CD14-positive monocyte (primary cell): ENCODE data around the gene ING1. TPM values are rescaled to one million over a fixed set of nuclear protein-coding genes. Genes with fewer than 3 reads are reported as not detected.

Experiments used
- DNase-seq, 3 donors: peaks; one replicate each; pipeline ENCODE4 v3.0.0-alpha.2; 2011 to 2022
- H2AFZ ChIP-seq: 2 replicates; pipeline ENCODE4 v1.6.0; 2012; ENCODE audit warnings: mild to moderate bottlenecking, low read depth, low read length, inconsistent platforms; ENCODE audit not compliant: insufficient read depth, poor library complexity, severe bottlenecking
- H3K27ac ChIP-seq, 2 donors: 1 replicate in 1 of 2; 2 replicates in 1 of 2; pipeline ENCODE4 v1.5.1; 2012 to 2013; ENCODE audit warnings: low read length in 2 of 2, control low read depth in 1 of 2, inconsistent platforms in 1 of 2, low read depth in 1 of 2, mild to moderate bottlenecking in 1 of 2
- H3K27me3 ChIP-seq, 2 donors: one replicate each; pipeline versions ENCODE4 v1.6.0 to v1.6.1; 2011 to 2013; ENCODE audit warnings: low read length in 2 of 2; ENCODE audit not compliant: control insufficient read depth in 2 of 2, insufficient read depth in 2 of 2
- H3K36me3 ChIP-seq, 2 donors: replicated peaks in 1 of 2; 1 replicate in 1 of 2; 2 replicates in 1 of 2; pipeline versions ENCODE4 v1.5.1 to v1.6.1; 2012 to 2013; ENCODE audit warnings: low read length in 2 of 2, control low read depth in 1 of 2, inconsistent platforms in 1 of 2, mild to moderate bottlenecking in 1 of 2; ENCODE audit not compliant: insufficient read depth in 2 of 2, control insufficient read depth in 1 of 2
- H3K4me1 ChIP-seq, 2 donors: 1 replicate in 1 of 2; 2 replicates in 1 of 2; pipeline versions ENCODE4 v1.5.1 to v1.6.1; 2012 to 2013; ENCODE audit warnings: low read length in 2 of 2, control low read depth in 1 of 2, inconsistent platforms in 1 of 2, mild to moderate bottlenecking in 1 of 2, moderate library complexity in 1 of 2; ENCODE audit not compliant: insufficient read depth in 2 of 2, control insufficient read depth in 1 of 2
- H3K4me2 ChIP-seq: replicated peaks from 2 replicates; pipeline ENCODE3; 2012; ENCODE audit warnings: low read length, moderate library complexity, mild to moderate bottlenecking; ENCODE audit not compliant: poor library complexity, severe bottlenecking; ENCODE audit errors: extremely low read depth
- H3K4me3 ChIP-seq, 3 experiments: fragments of 200-600 bp in 1 of 3; sonication (generic) in 1 of 3; replicated peaks in 1 of 3; 1 replicate in 2 of 3; 2 replicates in 1 of 3; pipeline ENCODE4 v1.5.1; 2011 to 2013; ENCODE audit warnings: low read length in 3 of 3, mild to moderate bottlenecking in 3 of 3, control low read depth in 2 of 3, low read depth in 2 of 3, inconsistent platforms in 1 of 3, moderate library complexity in 1 of 3
- H3K79me2 ChIP-seq: 2 replicates; pipeline ENCODE4 v1.6.0; 2012; ENCODE audit warnings: mild to moderate bottlenecking, control low read depth, inconsistent platforms, low read length, moderate library complexity; ENCODE audit not compliant: insufficient read depth
- H3K9ac ChIP-seq: 2 replicates; pipeline ENCODE4 v1.6.0; 2017; ENCODE audit warnings: low read length, mild to moderate bottlenecking; ENCODE audit not compliant: insufficient read depth, poor library complexity, severe bottlenecking
- H3K9me3 ChIP-seq, 2 donors: replicated peaks in 1 of 2; 1 replicate in 1 of 2; 2 replicates in 1 of 2; pipeline versions ENCODE4 v1.5.1 to v1.6.1; 2012 to 2013; ENCODE audit warnings: low read length in 2 of 2, control low read depth in 1 of 2; ENCODE audit not compliant: control insufficient read depth in 1 of 2, insufficient read depth in 1 of 2
- H4K20me1 ChIP-seq: 2 replicates; pipeline ENCODE4 v1.6.0; 2012; ENCODE audit warnings: mild to moderate bottlenecking, low read length, control low read depth, moderate library complexity; ENCODE audit not compliant: insufficient read depth
- H3K27ac Mint-ChIP-seq, 7 donors: one replicate each; pipeline ENCODE4 v1.8.0; 2020; ENCODE audit warnings: mild to moderate bottlenecking in 7 of 7, mixed read lengths in 7 of 7, moderate library complexity in 6 of 7, inconsistent platforms in 2 of 7
- H3K27me3 Mint-ChIP-seq, 3 donors: one replicate each; pipeline ENCODE4 v1.8.0; 2021 to 2022; ENCODE audit warnings: low read depth in 3 of 3, mild to moderate bottlenecking in 3 of 3, mixed read lengths in 3 of 3, moderate library complexity in 3 of 3, inconsistent platforms in 1 of 3
- H3K36me3 Mint-ChIP-seq, 2 donors: one replicate each; pipeline ENCODE4 v1.8.0; 2020; ENCODE audit warnings: mixed read lengths in 2 of 2, inconsistent platforms in 1 of 2, mild to moderate bottlenecking in 1 of 2
- H3K4me1 Mint-ChIP-seq: one replicate; pipeline ENCODE4 v1.8.0; 2020; ENCODE audit warnings: mild to moderate bottlenecking, mixed read lengths
- H3K4me3 Mint-ChIP-seq, 2 donors: one replicate each; pipeline ENCODE4 v1.8.0; 2020; ENCODE audit warnings: mild to moderate bottlenecking in 2 of 2, mixed read lengths in 2 of 2, moderate library complexity in 1 of 2
- H3K9me3 Mint-ChIP-seq, 7 donors: one replicate each; pipeline ENCODE4 v1.8.0; 2020 to 2022; ENCODE audit warnings: mixed read lengths in 7 of 7, mild to moderate bottlenecking in 6 of 7, moderate library complexity in 6 of 7, inconsistent platforms in 2 of 7
- WGBS: methylation state at CpG from one replicate; pipeline ENCODE4 v1.1.5; 2013; ENCODE audit warnings: missing lambda C conversion rate; ENCODE audit not compliant: insufficient coverage; 5-methylcytosine and 5-hydroxymethylcytosine counted together
- intact Hi-C, 2 donors: fragments of 100-400 bp; cut with micrococcal nuclease; formaldehyde crosslinking; loops; one replicate each; pipeline versions ENCODE4 v1.15.0 to v1.15.1; 2023
- polyA plus RNA-seq, 3 donors: library from polyadenylated mRNA; depleted of rRNA in 1 of 3; unstranded in 2 of 3; stranded (reverse) in 1 of 3; fragments of 300-500 nt in 2 of 3; fragments of >200 nt in 1 of 3; fragmentation: Illumina TruSeq in 2 of 3; gene quantifications; 1 replicate in 2 of 3; 2 replicates in 1 of 3; pipeline ENCODE4 v1.2.3, GENCODE V29; 2012 to 2021
- TF ChIP-seq, protein P1 (sequence below): fragments of 200-600 bp; IDR thresholded peaks from one replicate; pipeline ENCODE4 v1.8.0; 2022; ENCODE audit warnings: antibody characterized with exemption, mild to moderate bottlenecking

The ING1 gene
- polyA plus RNA-seq, 3 donors, result 8.4 to 128 (median 11.8) TPM

GRCh38 chr13:110766671-110767430 lies 53.4 kb downstream of the ING1 start:
- Histone ChIP-seq H3K27me3 (no peaks in the 10 kb centered on the region), H3K36me3 (no peaks in the 10 kb centered on the region), H3K9ac (no peak overlapping the region), H3K79me2 (no peaks in the 10 kb centered on the region), H3K4me2 (no peak overlapping the region), H4K20me1 (no peaks in the 10 kb centered on the region), H3K9me3 (peaks cover 0 to 10% of the 10 kb centered on the region in 2 donors), H3K4me3 (no peak overlapping the region), H3K4me1 (no peaks in the 10 kb centered on the region), H2AFZ (no peak overlapping the region), H3K27ac (no peak overlapping the region)
- TF ChIP-seq, protein P1, sequence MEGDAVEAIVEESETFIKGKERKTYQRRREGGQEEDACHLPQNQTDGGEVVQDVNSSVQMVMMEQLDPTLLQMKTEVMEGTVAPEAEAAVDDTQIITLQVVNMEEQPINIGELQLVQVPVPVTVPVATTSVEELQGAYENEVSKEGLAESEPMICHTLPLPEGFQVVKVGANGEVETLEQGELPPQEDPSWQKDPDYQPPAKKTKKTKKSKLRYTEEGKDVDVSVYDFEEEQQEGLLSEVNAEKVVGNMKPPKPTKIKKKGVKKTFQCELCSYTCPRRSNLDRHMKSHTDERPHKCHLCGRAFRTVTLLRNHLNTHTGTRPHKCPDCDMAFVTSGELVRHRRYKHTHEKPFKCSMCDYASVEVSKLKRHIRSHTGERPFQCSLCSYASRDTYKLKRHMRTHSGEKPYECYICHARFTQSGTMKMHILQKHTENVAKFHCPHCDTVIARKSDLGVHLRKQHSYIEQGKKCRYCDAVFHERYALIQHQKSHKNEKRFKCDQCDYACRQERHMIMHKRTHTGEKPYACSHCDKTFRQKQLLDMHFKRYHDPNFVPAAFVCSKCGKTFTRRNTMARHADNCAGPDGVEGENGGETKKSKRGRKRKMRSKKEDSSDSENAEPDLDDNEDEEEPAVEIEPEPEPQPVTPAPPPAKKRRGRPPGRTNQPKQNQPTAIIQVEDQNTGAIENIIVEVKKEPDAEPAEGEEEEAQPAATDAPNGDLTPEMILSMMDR, result no peak
- no peaks in the 10 kb centered on the region for H3K4me1 Mint-ChIP-seq
- H3K36me3 Mint-ChIP-seq, result no peaks in the 10 kb centered on the region
- 85% methylated on average over 4 of the region's 4 CpGs for WGBS
- H3K4me3 Mint-ChIP-seq, result no peak overlapping the region
- peaks cover 5 to 21% (median 8%) of the 10 kb centered on the region in 7 donors for H3K9me3 Mint-ChIP-seq
- no peak overlapping the region for H3K27ac Mint-ChIP-seq
- no peak for DNase-seq
- H3K27me3 Mint-ChIP-seq, result peaks cover 3 to 15% (median 15%) of the 10 kb centered on the region in 3 donors
- intact Hi-C loops, result no loop called here

- intact Hi-C loops, result no loop called here
- 83% methylated on average over 2 of the region's 7 CpGs for WGBS
- no peaks in the 10 kb centered on the region for H3K36me3 Mint-ChIP-seq
- H3K9me3 ChIP-seq, result peaks cover 0 to 10% of the 10 kb centered on the region in 2 donors
- H3K27me3 ChIP-seq, result peaks cover 0 to 2% of the 10 kb centered on the region in 2 donors
- H3K4me3 Mint-ChIP-seq, result no peak overlapping the region
- H3K27me3 Mint-ChIP-seq, result peaks cover 4 to 16% (median 16%) of the 10 kb centered on the region in 3 donors
- no peak overlapping the region for H3K27ac ChIP-seq
- no peak overlapping the region for H3K4me3 ChIP-seq
- H3K36me3 ChIP-seq, result no peaks in the 10 kb centered on the region
- H3K4me1 Mint-ChIP-seq, result no peaks in the 10 kb centered on the region
- no peak overlapping the region for H3K4me2 ChIP-seq
- H3K4me1 ChIP-seq, result no peaks in the 10 kb centered on the region
- H3K9ac ChIP-seq, result no peak overlapping the region
- no peak overlapping the region for H3K27ac Mint-ChIP-seq
- H2AFZ ChIP-seq, result no peak overlapping the region
- TF ChIP-seq, protein P1, result no peak
- no peaks in the 10 kb centered on the region for H4K20me1 ChIP-seq
- H3K9me3 Mint-ChIP-seq, result peaks cover 5 to 21% (median 8%) of the 10 kb centered on the region in 7 donors
- H3K79me2 ChIP-seq, result no peaks in the 10 kb centered on the region
- DNase-seq, result no peak
Measured at GRCh38 chr13:110767476-110767875, 54.0 kb downstream of the ING1 start.
